Astrocyte (in vitro differentiated cells and primary cell): ENCODE data around the gene LSG1.

Experiments used
- EZH2 ChIP-seq: IDR thresholded peaks from 2 replicates; pipeline ENCODE4 v1.6.1; 2012; ENCODE audit warnings: mild to moderate bottlenecking, low read length, inconsistent platforms; ENCODE audit not compliant: insufficient read depth
- TF ChIP-seq, protein P1 (sequence below): IDR thresholded peaks from 2 replicates; pipeline ENCODE4 v1.5.1; 2011; ENCODE audit warnings: low read depth, mild to moderate bottlenecking, inconsistent platforms, low read length, moderate library complexity; ENCODE audit not compliant: insufficient read depth

DNA sequence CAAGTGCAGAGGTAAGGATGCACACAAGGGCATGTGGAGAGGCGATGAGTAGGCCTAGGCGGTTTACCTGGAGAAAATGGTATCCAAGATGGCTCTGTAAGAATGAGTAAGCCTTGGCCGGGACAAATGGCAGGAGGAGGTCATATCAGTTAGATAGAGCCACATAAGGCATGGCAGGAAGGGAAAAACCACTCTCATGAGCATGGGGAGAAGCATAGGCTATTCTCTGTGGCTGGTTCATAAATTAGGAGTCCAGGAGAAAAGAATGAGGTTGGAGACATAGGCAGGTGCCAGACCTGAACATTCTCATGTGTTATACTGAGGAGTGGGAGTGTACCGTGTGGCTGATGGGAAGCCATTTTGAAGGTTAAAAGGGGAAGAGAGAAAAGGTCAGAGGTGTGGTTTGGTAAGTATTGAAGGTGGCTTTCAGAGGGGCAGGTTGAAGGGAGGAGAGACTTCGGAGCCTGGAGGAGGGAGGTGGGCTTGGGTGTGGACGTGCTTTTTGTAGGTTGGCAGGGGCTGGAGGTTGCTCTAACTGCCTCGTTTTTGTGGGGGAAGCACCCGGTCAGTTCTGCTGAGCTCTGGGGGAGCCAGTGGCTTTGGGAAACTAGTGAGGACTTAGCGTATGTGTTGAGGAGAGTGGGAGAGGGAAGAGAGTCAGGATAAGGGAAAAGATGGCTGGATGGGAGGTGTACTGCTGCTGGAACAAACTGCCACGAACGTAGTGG, 9.1 kb upstream of the LSG1 start:
- TF ChIP-seq, protein P1, sequence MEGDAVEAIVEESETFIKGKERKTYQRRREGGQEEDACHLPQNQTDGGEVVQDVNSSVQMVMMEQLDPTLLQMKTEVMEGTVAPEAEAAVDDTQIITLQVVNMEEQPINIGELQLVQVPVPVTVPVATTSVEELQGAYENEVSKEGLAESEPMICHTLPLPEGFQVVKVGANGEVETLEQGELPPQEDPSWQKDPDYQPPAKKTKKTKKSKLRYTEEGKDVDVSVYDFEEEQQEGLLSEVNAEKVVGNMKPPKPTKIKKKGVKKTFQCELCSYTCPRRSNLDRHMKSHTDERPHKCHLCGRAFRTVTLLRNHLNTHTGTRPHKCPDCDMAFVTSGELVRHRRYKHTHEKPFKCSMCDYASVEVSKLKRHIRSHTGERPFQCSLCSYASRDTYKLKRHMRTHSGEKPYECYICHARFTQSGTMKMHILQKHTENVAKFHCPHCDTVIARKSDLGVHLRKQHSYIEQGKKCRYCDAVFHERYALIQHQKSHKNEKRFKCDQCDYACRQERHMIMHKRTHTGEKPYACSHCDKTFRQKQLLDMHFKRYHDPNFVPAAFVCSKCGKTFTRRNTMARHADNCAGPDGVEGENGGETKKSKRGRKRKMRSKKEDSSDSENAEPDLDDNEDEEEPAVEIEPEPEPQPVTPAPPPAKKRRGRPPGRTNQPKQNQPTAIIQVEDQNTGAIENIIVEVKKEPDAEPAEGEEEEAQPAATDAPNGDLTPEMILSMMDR = no peak
- TF ChIP-seq EZH2 = no peak
